DOHH2 (cell line): ENCODE data around the gene COL5A1.

ENCODE experiments used
- EZH2phosphoT487 ChIP-seq: fragments of 200-600 bp; sonication (generic); IDR thresholded peaks from 2 replicates; pipeline ENCODE4 v1.6.1; 2017; ENCODE audit warnings: borderline replicate concordance, mild to moderate bottlenecking, antibody characterized with exemption, low read length, moderate library complexity, mixed read lengths
- TF ChIP-seq, protein P1 (sequence below): fragments of 200-600 bp; sonication (generic); IDR thresholded peaks from one replicate; pipeline ENCODE4 v1.5.1; 2014; ENCODE audit warnings: antibody characterized with exemption, mild to moderate bottlenecking, low read depth, low read length; ENCODE audit not compliant: poor library complexity, severe bottlenecking

GRCh38 chr9:134641173-134641989 is at the start of gene COL5A1:
- no peak for TF ChIP-seq EZH2phosphoT487
- TF ChIP-seq, protein P1, sequence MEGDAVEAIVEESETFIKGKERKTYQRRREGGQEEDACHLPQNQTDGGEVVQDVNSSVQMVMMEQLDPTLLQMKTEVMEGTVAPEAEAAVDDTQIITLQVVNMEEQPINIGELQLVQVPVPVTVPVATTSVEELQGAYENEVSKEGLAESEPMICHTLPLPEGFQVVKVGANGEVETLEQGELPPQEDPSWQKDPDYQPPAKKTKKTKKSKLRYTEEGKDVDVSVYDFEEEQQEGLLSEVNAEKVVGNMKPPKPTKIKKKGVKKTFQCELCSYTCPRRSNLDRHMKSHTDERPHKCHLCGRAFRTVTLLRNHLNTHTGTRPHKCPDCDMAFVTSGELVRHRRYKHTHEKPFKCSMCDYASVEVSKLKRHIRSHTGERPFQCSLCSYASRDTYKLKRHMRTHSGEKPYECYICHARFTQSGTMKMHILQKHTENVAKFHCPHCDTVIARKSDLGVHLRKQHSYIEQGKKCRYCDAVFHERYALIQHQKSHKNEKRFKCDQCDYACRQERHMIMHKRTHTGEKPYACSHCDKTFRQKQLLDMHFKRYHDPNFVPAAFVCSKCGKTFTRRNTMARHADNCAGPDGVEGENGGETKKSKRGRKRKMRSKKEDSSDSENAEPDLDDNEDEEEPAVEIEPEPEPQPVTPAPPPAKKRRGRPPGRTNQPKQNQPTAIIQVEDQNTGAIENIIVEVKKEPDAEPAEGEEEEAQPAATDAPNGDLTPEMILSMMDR = no peak
